T-helper 17 cell (primary cell): ENCODE results near the gene DCDC1. TPM values are rescaled to one million over a fixed set of nuclear protein-coding genes. Genes with fewer than 3 reads are reported as not detected.
"Not testable (repeated sequence)": the region's sequence is repeated elsewhere in the genome, so short reads cannot be mapped to it uniquely, and the experiment has no call there.

Experiments
- ATAC-seq: fragments of 150-1000 bp; cut with Tn5 transposase; 2 replicates; pipeline ENCODE4 v1.10.0; 2021; ENCODE audit warnings: mild to moderate bottlenecking, moderate library complexity
- DNase-seq, 3 donors: peaks; one replicate each; pipeline versions ENCODE4 v3.0.0 to v3.0.0-alpha.2; 2020 to 2021
- H3K9me3 ChIP-seq: one replicate; pipeline ENCODE4 v1.7.0; 2013; ENCODE audit warnings: low read length, mild to moderate bottlenecking; ENCODE audit not compliant: control insufficient read depth, poor library complexity, severe bottlenecking
- H3K27ac Mint-ChIP-seq: one replicate; pipeline ENCODE4 v1.8.0; 2022; ENCODE audit warnings: mild to moderate bottlenecking, moderate library complexity, mixed read lengths
- H3K27me3 Mint-ChIP-seq: one replicate; pipeline ENCODE4 v1.8.0; 2022; ENCODE audit warnings: mixed read lengths
- H3K36me3 Mint-ChIP-seq: one replicate; pipeline ENCODE4 v1.8.0; 2022; ENCODE audit warnings: low read depth, mixed read lengths
- H3K4me1 Mint-ChIP-seq: one replicate; pipeline ENCODE4 v1.8.0; 2022; ENCODE audit warnings: mild to moderate bottlenecking, mixed read lengths
- H3K4me3 Mint-ChIP-seq: one replicate; pipeline ENCODE4 v1.8.0; 2022; ENCODE audit warnings: mild to moderate bottlenecking, moderate library complexity, mixed read lengths
- total RNA-seq, 4 donors: library from RNA in 2 of 4; stranded (reverse) in 2 of 4; gene quantifications; one replicate each; pipeline ENCODE4 v1.2.3 and lab custom pipeline; 2022 to 2026

Gene DCDC1
- total RNA-seq, 2 donors from 2014 or later = 0.21 to 0.45 TPM

DNA sequence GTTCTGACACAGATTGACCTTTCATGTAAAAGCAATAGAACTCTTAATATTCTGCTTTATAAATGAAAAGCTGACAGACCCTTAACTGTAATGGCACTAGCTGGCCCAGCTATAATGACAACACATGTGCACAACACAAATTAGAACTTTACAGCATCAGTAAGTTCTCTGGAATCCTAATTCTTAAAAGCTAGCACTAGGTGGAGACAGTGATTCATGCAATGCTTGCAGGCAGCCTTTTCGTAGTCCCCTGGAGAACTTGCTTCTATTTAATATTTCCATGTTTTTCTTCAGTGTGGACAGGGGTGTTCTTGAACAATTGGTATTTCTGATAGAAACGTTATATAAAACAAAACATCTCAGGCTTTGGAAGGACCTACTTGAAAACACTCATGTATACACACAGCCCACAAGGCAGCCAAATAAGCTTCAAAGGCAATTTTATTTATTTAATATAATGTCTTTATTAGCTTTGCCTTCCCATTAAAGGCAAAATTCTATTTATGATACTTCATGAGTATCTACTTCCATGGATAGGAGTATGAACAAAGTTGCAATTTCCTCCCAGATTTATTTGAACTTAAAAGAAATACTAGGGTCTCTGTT lies 409.0 kb downstream of the DCDC1 start:
- H3K4me1 Mint-ChIP-seq = no peaks in the 10 kb centered on the region
- H3K4me3 Mint-ChIP-seq = no peak overlapping the region
- no peak for DNase-seq
- H3K27me3 Mint-ChIP-seq = no peaks in the 10 kb centered on the region
- no peaks in the 10 kb centered on the region for H3K36me3 Mint-ChIP-seq
- no peaks in the 10 kb centered on the region for H3K9me3 ChIP-seq
- ATAC-seq = no peak
- H3K27ac Mint-ChIP-seq = no peak overlapping the region

DNA sequence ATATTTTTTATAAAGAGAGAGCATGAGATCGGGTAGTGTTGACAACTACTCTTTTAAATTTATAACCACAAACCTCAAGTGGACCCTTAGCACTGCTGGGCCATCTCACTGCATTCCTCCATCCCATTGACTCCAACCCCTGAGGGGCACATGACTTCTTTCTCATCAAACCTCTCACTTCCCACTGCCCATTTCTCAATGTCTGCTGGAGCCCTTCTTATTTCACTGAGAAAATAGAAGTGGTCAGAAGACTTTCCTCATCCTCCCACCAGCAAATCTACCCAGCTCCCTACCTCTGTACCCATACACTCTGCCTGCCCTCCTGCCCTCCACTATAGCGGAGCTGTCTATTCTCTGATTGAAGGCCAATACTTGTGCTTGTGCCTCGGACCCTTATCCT lies 412.8 kb downstream of the DCDC1 start:
- Mint-ChIP-seq H3K36me3 (no peaks in the 10 kb centered on the region), H3K4me3 (no peak overlapping the region), H3K27ac (no peak overlapping the region), H3K4me1 (no peaks in the 10 kb centered on the region), H3K27me3 (no peaks in the 10 kb centered on the region)
- no peaks in the 10 kb centered on the region for H3K9me3 ChIP-seq
- DNase-seq (no peak), ATAC-seq (no peak)

DNA sequence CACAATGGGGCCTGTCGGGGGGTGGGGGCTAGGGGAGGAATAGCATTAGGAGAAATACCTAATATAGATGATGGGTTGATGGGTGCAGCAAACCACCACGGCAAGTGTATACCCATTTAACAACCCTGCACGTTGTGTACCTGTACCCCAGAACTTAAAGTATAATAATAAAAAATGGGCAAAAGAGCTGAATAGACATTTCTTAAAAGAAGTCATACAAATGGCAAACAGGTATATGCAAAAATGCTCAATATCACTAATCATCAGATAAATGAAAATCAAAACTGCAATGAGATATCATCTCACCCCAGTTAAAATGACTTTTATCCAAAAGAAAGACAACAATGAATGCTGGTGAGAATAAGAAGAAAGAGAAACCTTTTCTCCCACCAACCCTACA lies 419.7 kb downstream of the DCDC1 start:
- H3K4me1 Mint-ChIP-seq = no peaks in the 10 kb centered on the region
- no peaks in the 10 kb centered on the region for H3K36me3 Mint-ChIP-seq
- H3K9me3 ChIP-seq = no peaks in the 10 kb centered on the region
- ATAC-seq (no peak), DNase-seq (no peak)
- H3K27ac Mint-ChIP-seq = no peak overlapping the region
- H3K4me3 Mint-ChIP-seq = no peak overlapping the region
- no peaks in the 10 kb centered on the region for H3K27me3 Mint-ChIP-seq

DNA sequence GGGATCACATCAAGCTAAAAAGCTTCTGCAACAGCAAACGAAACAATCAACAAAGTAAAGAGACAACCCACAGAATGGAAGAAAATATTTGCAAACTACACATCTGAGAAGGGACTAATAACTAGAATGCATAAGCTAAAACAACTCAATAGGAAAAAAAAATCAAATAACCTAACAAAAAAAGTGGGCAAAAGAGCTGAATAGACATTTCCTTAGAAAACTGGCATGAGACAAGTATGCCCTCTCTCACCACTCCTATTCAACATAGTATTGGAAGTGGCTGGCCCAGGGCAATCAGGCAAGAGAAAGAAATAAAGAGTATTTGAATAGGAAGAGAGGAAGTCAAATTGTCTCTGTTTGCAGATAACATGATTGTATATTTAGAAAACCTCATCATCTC lies 421.8 kb downstream of the DCDC1 start:
- H3K4me3 Mint-ChIP-seq, H3K36me3 Mint-ChIP-seq, DNase-seq, H3K9me3 ChIP-seq, H3K4me1 Mint-ChIP-seq, ATAC-seq, H3K27ac Mint-ChIP-seq, H3K27me3 Mint-ChIP-seq: not testable (repeated sequence)

DNA sequence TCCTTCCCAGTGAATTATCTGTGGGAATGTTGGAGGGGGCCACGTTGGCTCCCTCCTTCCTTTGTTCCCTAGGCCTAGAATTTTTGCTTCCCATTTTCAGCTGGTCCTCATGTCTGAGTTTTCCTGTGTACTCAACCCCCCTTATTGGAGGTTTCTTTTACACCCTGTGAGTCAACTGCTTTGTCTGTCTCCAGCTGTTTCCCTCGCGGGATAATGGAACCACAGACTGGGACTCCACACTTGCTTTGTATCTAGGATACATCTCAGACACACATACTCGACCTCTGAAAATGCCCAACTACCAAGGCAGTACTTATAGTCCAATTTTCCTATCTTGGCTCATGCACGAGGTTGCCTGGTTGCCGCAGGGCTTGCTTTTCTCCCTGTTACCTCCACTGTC lies 430.7 kb downstream of the DCDC1 start:
- DNase-seq (no peak), ATAC-seq (no peak)
- no peak overlapping the region for H3K4me3 Mint-ChIP-seq
- H3K36me3 Mint-ChIP-seq = no peaks in the 10 kb centered on the region
- no peak overlapping the region for H3K27ac Mint-ChIP-seq
- H3K27me3 Mint-ChIP-seq = no peaks in the 10 kb centered on the region
- H3K9me3 ChIP-seq = no peaks in the 10 kb centered on the region
- no peaks in the 10 kb centered on the region for H3K4me1 Mint-ChIP-seq

DNA sequence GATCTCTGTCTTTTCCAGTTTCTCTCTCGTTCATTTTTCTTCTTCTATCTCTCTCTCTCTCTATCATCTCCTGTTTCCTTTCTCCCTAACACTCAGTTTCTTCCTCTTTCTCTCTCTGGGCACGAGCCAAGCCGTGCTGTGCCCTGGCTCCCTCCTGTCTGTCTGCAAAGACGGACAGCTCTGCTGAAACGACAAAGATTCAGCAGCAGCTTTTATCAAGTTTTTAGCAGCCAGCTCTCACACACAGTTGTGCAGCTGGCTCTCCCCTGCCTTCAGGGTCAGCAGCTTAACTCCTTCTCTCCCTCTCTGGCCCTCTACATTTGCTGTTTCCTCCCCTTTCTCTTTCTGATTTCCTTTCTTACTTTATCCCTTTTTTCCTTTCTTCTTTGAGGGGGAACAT lies 431.4 kb downstream of the DCDC1 start:
- ATAC-seq (no peak), DNase-seq (no peak)
- Mint-ChIP-seq H3K27ac (no peak overlapping the region), H3K4me1 (no peaks in the 10 kb centered on the region), H3K27me3 (no peaks in the 10 kb centered on the region), H3K4me3 (no peak overlapping the region), H3K36me3 (no peaks in the 10 kb centered on the region)
- H3K9me3 ChIP-seq = no peaks in the 10 kb centered on the region

DNA sequence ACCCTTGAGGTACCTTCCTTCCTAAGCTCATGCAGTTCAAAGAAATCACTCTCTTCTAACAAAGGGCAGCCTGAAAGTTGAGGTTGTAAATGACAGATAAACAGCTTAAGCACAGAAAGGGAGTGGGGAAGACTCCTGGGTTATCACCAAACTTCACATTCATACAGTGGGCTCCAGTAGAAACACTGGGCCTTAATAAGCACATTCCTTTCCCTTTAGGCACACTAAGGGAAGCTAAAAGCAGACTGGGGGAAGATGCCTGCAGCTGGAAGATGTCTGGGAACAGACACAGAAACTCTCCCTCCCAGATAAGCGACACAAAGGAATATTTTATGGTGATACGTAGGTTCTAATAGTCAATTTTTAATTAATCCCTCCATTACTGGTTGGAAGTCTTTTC lies 433.0 kb downstream of the DCDC1 start:
- no peaks in the 10 kb centered on the region for H3K4me1 Mint-ChIP-seq
- ATAC-seq = no peak
- no peaks in the 10 kb centered on the region for H3K36me3 Mint-ChIP-seq
- no peak overlapping the region for H3K27ac Mint-ChIP-seq
- no peak overlapping the region for H3K4me3 Mint-ChIP-seq
- H3K27me3 Mint-ChIP-seq = no peaks in the 10 kb centered on the region
- no peak for DNase-seq
- H3K9me3 ChIP-seq = no peaks in the 10 kb centered on the region

DNA sequence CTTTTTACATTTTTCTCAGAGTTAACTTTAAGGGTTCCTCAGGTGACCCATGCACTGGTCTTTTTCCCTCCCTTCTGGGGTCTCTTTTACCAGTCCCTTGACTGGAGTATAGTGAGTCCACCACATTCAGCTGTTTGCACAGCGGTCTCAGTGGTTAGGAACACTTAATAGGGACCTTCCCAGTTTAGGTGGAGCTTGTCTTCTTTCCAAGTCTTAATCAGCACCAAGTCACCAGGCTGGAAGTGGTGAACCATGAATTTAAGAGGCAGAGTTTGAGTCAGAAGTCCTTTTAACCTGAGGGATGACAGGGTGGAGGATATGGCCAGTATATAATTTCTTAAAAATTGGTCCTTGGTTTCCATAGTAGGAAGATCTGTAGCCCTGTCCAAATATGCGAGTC lies 433.7 kb downstream of the DCDC1 start:
- ATAC-seq (no peak), DNase-seq (no peak)
- Mint-ChIP-seq H3K4me1 (no peaks in the 10 kb centered on the region), H3K4me3 (no peak overlapping the region), H3K27me3 (no peaks in the 10 kb centered on the region), H3K27ac (no peak overlapping the region), H3K36me3 (no peaks in the 10 kb centered on the region)
- no peaks in the 10 kb centered on the region for H3K9me3 ChIP-seq

DNA sequence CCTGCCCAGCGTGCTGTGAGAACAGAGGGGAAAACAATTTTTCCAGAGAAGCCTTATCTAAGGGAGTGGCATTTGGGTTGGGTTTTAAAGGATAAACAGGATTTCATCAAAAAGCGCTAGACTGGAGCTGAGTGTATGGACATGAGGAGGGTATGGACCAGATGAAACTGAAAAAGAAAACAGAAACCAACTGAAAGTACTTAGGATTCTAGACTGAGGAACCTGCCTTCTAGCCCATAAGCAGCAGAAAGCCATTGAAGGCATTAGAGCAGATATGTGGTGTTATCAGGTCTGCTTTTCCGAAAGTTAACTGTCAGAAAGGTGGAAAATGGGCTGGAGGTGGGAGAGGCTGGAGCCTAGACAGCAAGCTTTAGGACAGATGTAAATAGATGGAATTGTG lies 443.4 kb downstream of the DCDC1 start:
- Mint-ChIP-seq H3K4me1 (no peaks in the 10 kb centered on the region), H3K36me3 (no peaks in the 10 kb centered on the region), H3K27me3 (peaks cover 5% of the 10 kb centered on the region), H3K27ac (no peak overlapping the region), H3K4me3 (no peak overlapping the region)
- no peak for DNase-seq
- no peaks in the 10 kb centered on the region for H3K9me3 ChIP-seq
- ATAC-seq = no peak

DNA sequence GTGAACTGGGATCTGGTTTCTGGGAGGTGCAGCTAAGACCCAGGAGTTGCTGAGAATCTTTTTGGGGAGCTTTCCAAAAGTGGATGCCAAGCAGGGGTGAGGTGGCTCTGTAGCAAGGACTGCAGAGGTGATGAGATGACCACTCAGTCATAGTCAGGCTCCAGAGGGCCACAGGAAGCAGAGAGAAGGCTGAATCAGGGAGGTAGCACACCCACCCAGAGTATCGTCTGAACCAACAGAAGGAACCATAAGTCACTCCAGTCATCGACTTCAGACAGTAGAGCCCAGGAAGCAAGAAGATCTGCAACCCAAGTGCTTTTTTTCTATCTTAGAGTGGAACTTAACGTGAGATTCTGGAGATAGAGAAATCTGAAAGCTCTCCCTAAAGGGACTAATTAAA lies 447.7 kb downstream of the DCDC1 start:
- no peak for DNase-seq
- H3K9me3 ChIP-seq = no peaks in the 10 kb centered on the region
- Mint-ChIP-seq H3K27ac (no peak overlapping the region), H3K4me3 (no peak overlapping the region), H3K36me3 (no peaks in the 10 kb centered on the region), H3K4me1 (peaks cover 2% of the 10 kb centered on the region), H3K27me3 (peaks cover 21% of the 10 kb centered on the region)
- ATAC-seq = no peak

DNA sequence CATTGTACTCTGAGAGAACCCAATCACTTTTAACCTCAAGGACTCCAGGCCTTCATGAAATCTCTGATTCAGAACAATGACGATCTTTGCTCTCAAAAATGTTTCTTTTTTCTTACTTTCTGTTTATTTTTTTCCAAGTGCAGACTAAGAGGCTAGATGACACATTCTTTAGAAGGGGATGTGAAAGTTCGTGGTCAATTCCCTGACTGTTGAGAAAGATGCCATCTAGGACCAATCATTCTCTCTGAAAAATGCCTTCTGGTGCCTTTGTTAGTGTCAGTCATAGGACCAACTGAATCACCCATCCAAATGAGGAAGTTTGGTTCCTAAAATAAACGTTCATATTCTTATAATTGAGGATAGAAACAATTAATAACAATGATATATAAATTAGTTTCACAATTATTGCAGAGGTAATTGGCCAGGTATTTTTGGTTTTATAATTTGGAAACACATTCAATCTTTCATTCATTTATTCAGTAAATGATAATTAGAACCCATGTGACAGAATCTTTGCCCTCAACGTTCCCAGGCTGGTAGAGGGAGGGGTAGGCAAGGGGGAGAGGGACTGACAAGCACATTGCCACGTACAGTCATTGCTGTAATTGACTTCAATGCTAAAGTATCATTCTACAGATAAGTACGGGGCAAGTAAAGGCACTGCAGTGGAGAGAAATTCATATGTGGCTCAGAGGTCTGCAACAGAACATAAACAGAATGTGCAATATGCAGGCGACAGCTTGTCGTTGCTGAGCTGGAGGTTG lies 450.0 kb downstream of the DCDC1 start:
- H3K36me3 Mint-ChIP-seq = no peaks in the 10 kb centered on the region
- ATAC-seq (no peak), DNase-seq (no peak)

DNA sequence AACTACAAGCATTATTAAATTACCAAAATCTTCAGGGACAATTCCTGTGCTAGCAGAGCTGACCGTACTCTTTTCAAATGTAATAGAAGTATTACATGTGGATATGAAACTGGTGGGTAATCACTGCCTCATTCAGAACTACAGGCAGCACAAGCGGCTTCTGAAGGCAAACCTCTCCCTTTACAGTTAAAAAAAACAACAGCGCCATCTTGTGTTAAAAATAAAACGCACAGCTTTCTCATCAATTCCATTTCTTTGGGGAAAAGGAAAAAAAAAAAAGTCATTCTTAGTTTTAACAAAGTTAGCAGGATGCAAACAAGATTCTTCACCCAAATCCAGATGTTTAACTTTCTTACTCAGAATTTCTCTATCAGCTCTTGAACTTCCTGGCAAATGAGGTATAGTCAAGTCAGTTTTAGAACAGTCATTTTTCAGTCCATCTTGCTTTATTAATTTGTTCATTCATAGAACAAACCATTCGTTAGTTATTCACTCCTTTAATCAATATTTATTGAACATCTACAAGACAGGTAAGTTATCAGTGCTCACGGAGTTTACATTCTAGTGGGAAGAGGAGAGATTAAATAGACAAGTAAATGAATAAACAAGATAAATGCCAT lies 451.6 kb downstream of the DCDC1 start:
- Mint-ChIP-seq H3K27ac (no peak overlapping the region), H3K27me3 (peaks cover 26% of the 10 kb centered on the region), H3K4me3 (no peak overlapping the region), H3K4me1 (peaks cover 2% of the 10 kb centered on the region), H3K36me3 (no peaks in the 10 kb centered on the region)
- DNase-seq (no peak), ATAC-seq (no peak)
- H3K9me3 ChIP-seq = no peaks in the 10 kb centered on the region

More for the DNA sequence above, 450.0 kb downstream of the DCDC1 start:
- peaks cover 26% of the 10 kb centered on the region for H3K27me3 Mint-ChIP-seq
- H3K4me1 Mint-ChIP-seq = peaks cover 2% of the 10 kb centered on the region
- no peak overlapping the region for H3K27ac Mint-ChIP-seq
- no peaks in the 10 kb centered on the region for H3K9me3 ChIP-seq
- no peak overlapping the region for H3K4me3 Mint-ChIP-seq

DNA sequence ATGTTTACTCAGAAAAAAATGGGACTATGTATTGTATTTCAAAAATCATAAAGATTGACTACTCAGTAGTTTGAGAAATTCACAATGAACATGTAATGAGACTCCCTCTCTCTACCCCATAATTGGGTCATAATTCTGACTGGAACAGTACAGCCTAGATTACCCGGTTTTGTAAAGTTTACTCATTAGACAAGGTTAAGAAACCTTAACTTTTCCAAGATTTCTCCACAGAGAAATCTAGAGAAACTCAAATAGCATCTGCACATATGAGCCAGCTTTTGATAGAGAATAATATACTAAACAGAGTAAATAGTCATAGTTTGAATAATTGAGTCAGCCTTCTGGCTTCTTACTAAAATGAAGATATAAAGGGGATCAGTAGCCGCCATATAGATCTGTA lies 452.3 kb downstream of the DCDC1 start:
- no peak overlapping the region for H3K4me3 Mint-ChIP-seq
- DNase-seq = no peak

DNA sequence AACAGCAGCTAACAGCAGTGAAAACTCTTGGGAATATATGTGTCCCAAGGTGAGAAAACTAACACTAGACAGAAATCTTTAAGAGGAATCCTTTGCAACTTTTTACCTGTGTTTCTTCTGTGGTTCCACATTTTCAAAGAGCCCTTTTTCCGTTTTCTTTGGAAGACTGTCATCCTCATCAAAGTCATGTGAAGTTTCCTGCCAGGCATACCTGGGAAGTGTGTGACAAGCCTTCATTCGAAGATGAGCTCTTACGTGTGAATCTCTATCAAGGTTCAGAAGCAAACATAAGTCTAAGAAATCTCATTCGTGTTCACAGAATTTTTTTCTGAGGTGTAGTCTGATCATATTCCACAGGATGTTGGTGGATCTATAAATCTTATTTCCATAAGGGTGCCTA lies 452.8 kb downstream of the DCDC1 start:
- Mint-ChIP-seq H3K27ac (no peak overlapping the region), H3K27me3 (peaks cover 23% of the 10 kb centered on the region), H3K36me3 (no peaks in the 10 kb centered on the region), H3K4me1 (peaks cover 2% of the 10 kb centered on the region), H3K4me3 (no peak overlapping the region)
- H3K9me3 ChIP-seq = no peaks in the 10 kb centered on the region
- ATAC-seq (no peak), DNase-seq (no peak)

More for the DNA sequence above, 452.3 kb downstream of the DCDC1 start:
- Mint-ChIP-seq H3K4me1 (peaks cover 2% of the 10 kb centered on the region), H3K36me3 (no peaks in the 10 kb centered on the region), H3K27ac (no peak overlapping the region), H3K27me3 (peaks cover 26% of the 10 kb centered on the region)
- no peak for ATAC-seq
- no peaks in the 10 kb centered on the region for H3K9me3 ChIP-seq
